H9 (cell line): Measurements from ENCODE around the gene MRGPRF. TPM values are rescaled to one million over a fixed set of nuclear protein-coding genes. Genes with fewer than 3 reads are reported as not detected.

ENCODE experiments used
- DNase-seq: peaks from one replicate; pipeline ENCODE4 v3.0.0-alpha.2; 2017
- H2AFZ ChIP-seq: one replicate; pipeline ENCODE4 v1.6.1; 2013; ENCODE audit warnings: mild to moderate bottlenecking, low read length, control low read depth, moderate library complexity
- H2AK5ac ChIP-seq: 2 replicates; pipeline ENCODE4 v1.6.1; 2013; ENCODE audit warnings: low read length, control low read depth, mixed read lengths; ENCODE audit not compliant: insufficient read length
- H2BK120ac ChIP-seq: one replicate; pipeline ENCODE4 v1.6.1; 2013; ENCODE audit warnings: low read depth, mild to moderate bottlenecking, low read length, control low read depth, inconsistent platforms; ENCODE audit not compliant: poor library complexity, severe bottlenecking
- H2BK12ac ChIP-seq: 2 replicates; pipeline ENCODE4 v1.6.1; 2013; ENCODE audit warnings: low read length, control low read depth, mixed read lengths, low read depth; ENCODE audit not compliant: insufficient read length
- H2BK15ac ChIP-seq: 2 replicates; pipeline ENCODE4 v1.6.1; 2013; ENCODE audit warnings: low read depth, low read length, control low read depth
- H2BK20ac ChIP-seq: one replicate; pipeline ENCODE4 v1.6.1; 2013; ENCODE audit warnings: low read depth, mild to moderate bottlenecking, low read length, control low read depth, inconsistent platforms; ENCODE audit not compliant: poor library complexity, severe bottlenecking
- H2BK5ac ChIP-seq: 2 replicates; pipeline ENCODE4 v1.6.1; 2013; ENCODE audit warnings: low read length, control low read depth, mixed read lengths; ENCODE audit not compliant: insufficient read length
- H3K14ac ChIP-seq: 2 replicates; pipeline ENCODE4 v1.6.1; 2013; ENCODE audit warnings: low read length, control low read depth; ENCODE audit not compliant: insufficient read depth
- H3K18ac ChIP-seq: 2 replicates; pipeline ENCODE4 v1.6.1; 2013; ENCODE audit warnings: low read depth, mild to moderate bottlenecking, mixed read lengths, low read length, control low read depth; ENCODE audit not compliant: insufficient read length
- H3K23ac ChIP-seq: 2 replicates; pipeline ENCODE4 v1.6.1; 2013; ENCODE audit warnings: low read length, control low read depth, mixed read lengths, low read depth; ENCODE audit not compliant: insufficient read length
- H3K23me2 ChIP-seq: 2 replicates; pipeline ENCODE4 v1.6.1; 2013; ENCODE audit warnings: low read depth, mild to moderate bottlenecking, mixed read lengths, low read length, control low read depth; ENCODE audit not compliant: insufficient read length, poor library complexity, severe bottlenecking
- H3K27ac ChIP-seq: 2 replicates; pipeline ENCODE4 v1.5.1; 2013; ENCODE audit warnings: low read length, control low read depth, mixed read lengths, low read depth; ENCODE audit not compliant: insufficient read length
- H3K27me3 ChIP-seq: 2 replicates; pipeline ENCODE4 v1.6.1; 2013; ENCODE audit warnings: low read length, control low read depth, inconsistent platforms; ENCODE audit not compliant: insufficient read depth
- H3K4ac ChIP-seq: 2 replicates; pipeline ENCODE4 v1.6.1; 2013; ENCODE audit warnings: low read depth, mild to moderate bottlenecking, control low read depth, inconsistent platforms, low read length, moderate library complexity
- H3K4me1 ChIP-seq: 2 replicates; pipeline ENCODE4 v1.6.1; 2013; ENCODE audit warnings: low read length, control low read depth, inconsistent platforms; ENCODE audit not compliant: insufficient read depth
- H3K4me2 ChIP-seq: 2 replicates; pipeline ENCODE4 v1.6.1; 2013; ENCODE audit warnings: low read length, control low read depth, mixed read lengths; ENCODE audit not compliant: insufficient read length, insufficient read depth
- H3K56ac ChIP-seq: 2 replicates; pipeline ENCODE4 v1.6.1; 2013; ENCODE audit warnings: low read depth, mild to moderate bottlenecking, mixed read lengths, low read length, control low read depth; ENCODE audit not compliant: insufficient read length
- H3K79me1 ChIP-seq: 2 replicates; pipeline ENCODE4 v1.6.1; 2013; ENCODE audit warnings: low read depth, mild to moderate bottlenecking, moderate library complexity, low read length, control low read depth, inconsistent platforms; ENCODE audit not compliant: insufficient read depth, poor library complexity, severe bottlenecking
- H3K79me2 ChIP-seq: 2 replicates; pipeline ENCODE4 v1.6.1; 2013; ENCODE audit warnings: low read length, control low read depth, inconsistent platforms; ENCODE audit not compliant: insufficient read depth
- H3K9ac ChIP-seq: 2 replicates; pipeline ENCODE4 v1.6.1; 2013; ENCODE audit warnings: low read length, control low read depth, mixed read lengths; ENCODE audit not compliant: insufficient read length; ENCODE audit errors: extremely low read depth
- H3K9me3 ChIP-seq: one replicate; pipeline ENCODE4 v1.6.1; 2013; ENCODE audit warnings: low read depth, low read length, inconsistent platforms; ENCODE audit not compliant: control insufficient read depth
- H3T11ph ChIP-seq: one replicate; pipeline ENCODE4 v1.6.1; 2013; ENCODE audit warnings: mild to moderate bottlenecking, low read length, control low read depth, inconsistent platforms
- H4K20me1 ChIP-seq: one replicate; pipeline ENCODE4 v1.6.1; 2013; ENCODE audit not compliant: control insufficient read depth, insufficient read length, insufficient read depth
- H4K5ac ChIP-seq: 2 replicates; pipeline ENCODE4 v1.6.1; 2013; ENCODE audit warnings: low read depth, mild to moderate bottlenecking, mixed read lengths, low read length, control low read depth; ENCODE audit not compliant: insufficient read length
- H4K8ac ChIP-seq: replicated peaks from 2 replicates; pipeline ENCODE4 v1.6.1; 2013; ENCODE audit warnings: low read length, control low read depth, mixed read lengths, low read depth; ENCODE audit not compliant: insufficient read length
- H4K91ac ChIP-seq: 2 replicates; pipeline ENCODE4 v1.6.1; 2013; ENCODE audit warnings: low read depth, mild to moderate bottlenecking, moderate library complexity, mixed read lengths, low read length, control low read depth; ENCODE audit not compliant: insufficient read length
- H3K27ac Mint-ChIP-seq, 3 experiments: 2 replicates in 2 of 3; 3 replicates in 1 of 3; pipeline ENCODE4 v1.8.0; 2020 to 2021; ENCODE audit warnings: mixed read lengths in 3 of 3, mild to moderate bottlenecking in 1 of 3, moderate library complexity in 1 of 3
- H3K27me3 Mint-ChIP-seq: 2 replicates; pipeline ENCODE4 v1.8.0; 2021; ENCODE audit warnings: low read depth, mild to moderate bottlenecking, moderate library complexity, mixed read lengths
- H3K36me3 Mint-ChIP-seq, 3 experiments: 2 replicates in 2 of 3; 3 replicates in 1 of 3; pipeline ENCODE4 v1.8.0; 2020 to 2021; ENCODE audit warnings: low read depth in 3 of 3, mixed read lengths in 3 of 3; ENCODE audit not compliant: insufficient read depth in 1 of 3
- H3K4me1 Mint-ChIP-seq, 2 experiments: 2 replicates each; pipeline ENCODE4 v1.8.0; 2020; ENCODE audit warnings: mixed read lengths in 2 of 2
- H3K4me3 Mint-ChIP-seq, 2 experiments: 2 replicates in 1 of 2; 3 replicates in 1 of 2; pipeline ENCODE4 v1.8.0; 2020 to 2021; ENCODE audit warnings: mild to moderate bottlenecking in 2 of 2, mixed read lengths in 2 of 2, moderate library complexity in 1 of 2
- H3K9me3 Mint-ChIP-seq, 2 experiments: 2 replicates in 1 of 2; 3 replicates in 1 of 2; pipeline ENCODE4 v1.8.0; 2020; ENCODE audit warnings: mild to moderate bottlenecking in 2 of 2, mixed read lengths in 2 of 2, moderate library complexity in 1 of 2
- whole genome bisulfite sequencing: extraction: QIAGEN DNeasy Blood & Tissue Kit; methylation state at CpG from one replicate; pipeline ENCODE4 v1.1.7; 2013; ENCODE audit warnings: missing lambda C conversion rate, low lambda C conversion rate, mixed read lengths; ENCODE audit not compliant: insufficient read length; ENCODE audit errors: extremely low coverage; 5-methylcytosine and 5-hydroxymethylcytosine counted together
- total RNA-seq: library from RNA; stranded (reverse); gene quantifications from 2 replicates; pipeline ENCODE4 v1.2.1, GENCODE V29; 2021
- TF ChIP-seq, protein P1 (sequence below): fragments of 200-600 bp; sonication (generic); conservative IDR thresholded peaks from 3 replicates; pipeline ENCODE4 v1.8.0; 2021; ENCODE audit warnings: antibody characterized with exemption, mild to moderate bottlenecking

Gene MRGPRF
- total RNA-seq, 1 experiment from 2014 or later, result 4.0 TPM

- Histone ChIP-seq H3K9me3 (no peaks in the 10 kb centered on the region), H3K23ac (no peak overlapping the region), H3K79me2 (peaks cover 15% of the 10 kb centered on the region; the same call in 1 of the 2 replicates), H2AK5ac (no peak overlapping the region), H3K4me2 (no peak overlapping the region), H3K23me2 (peaks cover 5% of the 10 kb centered on the region), H3T11ph (no peak overlapping the region), H2BK5ac (no peak overlapping the region), H2BK12ac (no peak overlapping the region), H4K8ac (no peak overlapping the region), H3K18ac (no peak overlapping the region), H3K27ac (no peak overlapping the region), H2AFZ (no peak overlapping the region), H3K14ac (peak overlapping the region; percentile 56; the same call in 1 of the 2 replicates), H3K4me1 (peaks cover 4% of the 10 kb centered on the region; the same call in 1 of the 2 replicates), H3K27me3 (no peaks in the 10 kb centered on the region), H3K4ac (no peak overlapping the region), H3K9ac (no peak overlapping the region), H4K20me1 (no peaks in the 10 kb centered on the region), H3K79me1 (peaks cover 5% of the 10 kb centered on the region), H2BK20ac (no peak overlapping the region), H2BK15ac (no peak overlapping the region), H2BK120ac (no peak overlapping the region), H4K91ac (no peak overlapping the region), H4K5ac (no peak overlapping the region), H3K56ac (no peak overlapping the region)
- H3K27ac Mint-ChIP-seq, result peak overlapping the region; percentile 55 to 87 (median 58); a peak in 5 of 7 replicates
- H3K27me3 Mint-ChIP-seq, result no peaks in the 10 kb centered on the region
- H3K4me3 Mint-ChIP-seq, result no peak overlapping the region
- no CpG with 5 or more reads among the region's 20 CpGs for WGBS
- TF ChIP-seq, protein P1, sequence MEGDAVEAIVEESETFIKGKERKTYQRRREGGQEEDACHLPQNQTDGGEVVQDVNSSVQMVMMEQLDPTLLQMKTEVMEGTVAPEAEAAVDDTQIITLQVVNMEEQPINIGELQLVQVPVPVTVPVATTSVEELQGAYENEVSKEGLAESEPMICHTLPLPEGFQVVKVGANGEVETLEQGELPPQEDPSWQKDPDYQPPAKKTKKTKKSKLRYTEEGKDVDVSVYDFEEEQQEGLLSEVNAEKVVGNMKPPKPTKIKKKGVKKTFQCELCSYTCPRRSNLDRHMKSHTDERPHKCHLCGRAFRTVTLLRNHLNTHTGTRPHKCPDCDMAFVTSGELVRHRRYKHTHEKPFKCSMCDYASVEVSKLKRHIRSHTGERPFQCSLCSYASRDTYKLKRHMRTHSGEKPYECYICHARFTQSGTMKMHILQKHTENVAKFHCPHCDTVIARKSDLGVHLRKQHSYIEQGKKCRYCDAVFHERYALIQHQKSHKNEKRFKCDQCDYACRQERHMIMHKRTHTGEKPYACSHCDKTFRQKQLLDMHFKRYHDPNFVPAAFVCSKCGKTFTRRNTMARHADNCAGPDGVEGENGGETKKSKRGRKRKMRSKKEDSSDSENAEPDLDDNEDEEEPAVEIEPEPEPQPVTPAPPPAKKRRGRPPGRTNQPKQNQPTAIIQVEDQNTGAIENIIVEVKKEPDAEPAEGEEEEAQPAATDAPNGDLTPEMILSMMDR, result no peak
- H3K4me1 Mint-ChIP-seq, result peaks cover 14 to 17% of the 10 kb centered on the region in 2 experiments
- no peaks in the 10 kb centered on the region for H3K9me3 Mint-ChIP-seq
- H3K36me3 Mint-ChIP-seq, result peaks cover 0 to 13% (median 7%) of the 10 kb centered on the region in 3 experiments; a peak in 4 of 7 replicates
- no peak for DNase-seq
Observed at GRCh38 chr11:69051381-69052342, 38.6 kb upstream of the MRGPRF start.
